ENCODE results near the gene SLC6A17.

Gene SLC6A17

DNA sequence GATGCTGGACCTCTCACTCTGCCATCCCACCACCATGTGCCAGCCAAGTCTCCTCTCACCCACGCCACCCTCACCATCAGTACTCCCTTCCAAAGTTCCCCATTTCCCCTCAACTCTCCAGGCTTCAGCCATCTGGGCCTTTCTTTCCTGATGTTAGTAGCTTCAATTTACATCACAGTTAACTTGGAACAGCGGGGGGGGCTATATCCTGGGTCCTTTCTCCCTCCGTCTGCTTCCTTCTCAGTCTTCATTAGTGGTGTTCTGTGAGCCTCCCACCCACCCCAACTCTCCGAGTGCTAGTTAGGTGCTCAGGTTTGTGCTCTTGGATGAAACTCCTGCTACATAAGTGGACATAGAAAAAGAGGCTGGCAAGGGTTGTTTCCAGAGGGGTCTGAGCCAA lies 91.8 kb downstream of the SLC6A17 start:
- no peak for DNase-seq (ENCODE audit: low spot score)

DNA sequence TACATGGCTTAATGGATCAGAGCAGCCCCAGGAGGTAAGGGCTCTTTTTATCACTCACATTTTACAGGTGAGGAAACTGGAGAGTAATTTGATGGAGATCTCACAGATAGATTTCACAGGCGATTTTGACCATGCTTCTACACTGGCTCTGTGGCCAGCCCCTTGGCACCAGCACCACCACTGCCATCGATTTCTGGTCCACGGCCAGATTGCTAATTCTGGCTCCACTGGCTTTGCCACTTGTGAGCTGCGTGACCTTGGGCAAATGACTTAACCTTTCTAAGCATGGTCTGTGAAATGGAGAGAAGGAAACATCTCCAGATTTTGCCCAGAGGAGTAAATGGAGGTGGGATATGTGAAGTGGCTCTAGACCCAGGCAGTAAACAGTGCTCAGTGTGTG lies 92.4 kb downstream of the SLC6A17 start:
- DNase-seq (ENCODE audit: low spot score) = no peak

DNA sequence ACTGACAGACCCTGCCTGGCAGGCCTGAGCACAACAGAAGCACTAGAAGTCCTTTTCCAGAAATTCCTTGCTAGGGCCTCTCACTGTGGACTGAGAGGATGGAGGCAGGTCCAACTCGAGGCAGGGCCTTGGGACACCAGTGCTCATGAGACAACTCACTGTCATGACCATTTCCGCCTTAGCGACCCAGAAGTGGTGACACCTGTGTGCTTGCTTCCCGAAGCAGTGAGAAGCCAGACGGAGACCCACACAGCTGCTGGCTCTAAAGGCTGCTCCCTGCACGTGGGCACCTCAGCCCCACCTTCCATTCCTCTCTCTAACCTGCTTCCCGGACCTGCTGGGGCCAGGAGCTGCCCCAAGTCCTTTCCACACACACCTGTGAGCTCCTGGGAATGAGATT lies 92.9 kb downstream of the SLC6A17 start:
- DNase-seq (ENCODE audit: low spot score) = no peak

DNA sequence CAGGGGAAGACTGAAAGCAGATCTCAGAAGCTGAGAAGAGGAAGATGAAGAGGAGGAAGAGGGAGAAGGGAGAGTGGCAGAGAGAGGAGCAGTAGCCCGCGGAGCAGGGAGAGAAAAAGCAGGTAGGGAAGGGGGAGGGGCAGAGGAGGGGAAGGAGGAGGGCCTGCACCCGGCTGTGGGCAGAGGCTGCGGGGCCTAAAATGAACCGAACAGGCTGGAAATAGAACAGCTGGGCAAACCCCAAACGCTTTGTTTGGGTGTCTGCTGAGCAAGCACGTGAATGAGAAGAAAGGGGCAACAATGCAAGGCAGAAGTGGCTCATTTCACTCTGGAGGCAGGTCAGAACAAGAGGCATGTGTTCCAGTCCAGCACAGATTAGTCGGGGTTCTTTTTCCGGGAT lies 93.3 kb downstream of the SLC6A17 start:
- no peak for DNase-seq (ENCODE audit: low spot score)

DNA sequence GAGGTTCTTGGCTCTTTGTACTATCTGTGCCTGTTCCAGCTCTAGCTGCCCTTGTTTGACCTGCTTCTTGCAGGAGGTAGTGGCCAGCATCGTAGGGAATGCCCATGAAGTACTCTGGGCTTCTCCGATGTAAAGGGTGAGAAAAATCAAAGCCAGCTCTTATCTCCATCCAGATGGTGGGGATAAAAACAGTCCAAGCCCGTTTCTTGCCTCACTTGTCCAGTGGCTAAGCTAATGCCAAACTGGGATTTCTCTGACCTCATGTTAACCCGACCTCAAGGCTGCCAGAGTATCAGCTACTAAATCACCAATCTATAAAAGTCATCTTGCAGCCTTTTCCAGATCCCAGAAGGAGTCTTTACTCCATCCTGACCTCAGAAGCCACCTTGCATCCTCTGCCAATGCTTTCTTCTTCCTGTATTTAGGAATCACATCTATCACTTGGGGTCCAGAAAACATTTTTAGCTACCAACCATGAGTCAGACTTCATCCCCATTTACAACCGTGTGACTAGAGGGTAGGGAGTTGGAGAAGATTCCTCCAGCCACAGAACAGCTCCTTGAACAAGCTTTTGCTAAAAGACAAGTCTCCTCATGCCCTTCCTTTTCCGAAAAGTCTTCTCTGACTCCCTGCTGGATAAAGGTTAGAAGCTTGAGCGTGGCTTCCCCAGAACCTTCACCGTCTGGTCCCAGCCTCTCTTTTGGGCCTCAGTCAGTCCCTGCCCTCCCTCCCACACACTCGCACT lies 95.8 kb downstream of the SLC6A17 start:
- DNase-seq (ENCODE audit: low spot score) = no peak

DNA sequence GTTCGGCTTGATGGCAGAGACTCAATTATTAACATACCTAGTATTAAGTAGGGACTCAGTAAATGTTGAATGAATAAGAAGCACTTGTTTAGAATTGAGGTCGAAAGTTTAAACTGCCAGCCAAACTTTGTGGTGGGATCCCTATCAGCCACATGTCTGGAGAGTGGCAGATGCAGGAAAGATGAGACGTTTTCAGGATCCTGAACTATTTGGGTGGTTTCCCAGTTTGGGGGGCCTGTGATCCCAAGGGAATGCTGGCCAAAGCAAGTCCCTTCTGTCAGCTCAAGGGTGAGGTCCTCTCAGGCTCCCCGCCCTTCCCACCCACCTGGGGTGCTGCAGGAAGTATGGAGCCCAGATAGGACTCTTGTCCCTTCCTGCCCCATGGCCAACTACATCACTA lies 98.5 kb downstream of the SLC6A17 start:
- no peak for DNase-seq (ENCODE audit: low spot score)

DNA sequence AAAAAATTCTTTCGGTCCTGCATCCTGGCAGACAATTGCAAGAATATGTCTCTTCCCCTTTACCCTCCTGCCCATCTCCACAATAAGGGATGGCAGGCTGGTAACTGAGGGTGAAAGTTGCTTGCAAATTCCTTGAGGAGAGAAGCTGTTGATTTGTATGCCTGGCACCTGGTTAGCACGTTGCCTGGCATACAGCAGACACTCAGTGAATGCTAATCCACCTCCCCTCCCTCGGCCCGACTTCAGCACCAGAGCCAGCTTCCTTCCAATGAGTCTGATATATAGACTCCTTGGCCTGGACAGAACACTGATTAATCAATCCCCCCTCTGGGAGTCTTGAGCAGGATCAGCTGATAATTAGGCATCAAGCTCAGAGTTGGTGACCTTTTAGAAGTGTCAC lies 99.0 kb downstream of the SLC6A17 start:
- no peak for DNase-seq (ENCODE audit: low spot score)

DNA sequence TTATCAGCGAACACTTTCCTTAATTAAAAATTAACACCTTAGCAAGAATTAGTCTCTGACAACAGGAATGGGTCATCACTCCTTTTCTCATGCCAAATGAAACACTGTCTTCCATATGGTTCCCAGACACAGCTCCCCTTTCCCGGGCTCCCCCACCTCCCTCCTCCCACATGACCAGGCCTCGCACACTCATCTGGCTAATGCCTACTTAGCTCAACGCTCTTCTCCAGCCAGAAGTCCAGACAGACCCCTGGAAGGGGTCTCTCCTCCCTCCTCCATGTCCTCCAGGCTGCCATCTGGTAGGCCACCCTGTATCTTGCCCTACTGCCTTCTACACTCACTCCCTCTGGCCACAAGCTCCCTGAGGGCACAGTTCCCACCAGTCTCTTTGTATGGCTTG lies 99.7 kb downstream of the SLC6A17 start:
- no peak for DNase-seq (ENCODE audit: low spot score)

DNA sequence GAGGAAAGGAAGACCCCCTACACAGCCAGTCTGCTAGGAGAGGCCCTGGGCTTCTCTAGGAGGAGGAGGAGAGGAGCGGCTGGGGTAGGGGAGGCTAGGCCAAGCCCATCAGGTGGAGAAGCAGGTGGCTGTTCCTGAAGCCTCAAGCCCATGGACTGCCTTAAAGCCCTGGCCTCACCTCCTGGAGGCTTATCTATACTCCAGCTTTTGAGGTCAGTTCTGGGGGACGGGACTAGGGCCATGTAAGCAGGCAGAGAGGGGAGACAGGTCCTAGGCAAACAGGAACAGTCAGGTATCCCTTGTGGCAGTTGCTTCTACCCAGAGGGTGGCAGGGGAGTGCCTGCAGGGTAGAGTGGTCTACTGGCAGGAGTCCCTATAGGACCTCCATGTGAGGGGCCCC lies 100.5 kb downstream of the SLC6A17 start:
- no peak for DNase-seq (ENCODE audit: low spot score)

All from AG20443 (cell line).